HG03521 (cell line): ENCODE results near the gene RANBP3L.

Experiments
- ATAC-seq: cut with Tn5 transposase; IDR thresholded peaks from one replicate; pipeline ENCODE4 v1.9.1; 2021; ENCODE audit warnings: mild to moderate bottlenecking, moderate library complexity; ENCODE audit not compliant: unreplicated experiment

The RANBP3L gene

GRCh38 chr5:36244076-36244475 lies 57.6 kb downstream of the RANBP3L start:
- ATAC-seq, result no peak

- no peak for ATAC-seq
Measured at GRCh38 chr5:36243653-36244052, 58.0 kb downstream of the RANBP3L start.

GRCh38 chr5:36242534-36243485 lies 58.9 kb downstream of the RANBP3L start:
- no peak for ATAC-seq

GRCh38 chr5:36241631-36242533 lies 59.8 kb downstream of the RANBP3L start, which contains the start of gene NADK2:
NADK2 (minus strand) TSS chr5:36241925; CDS start chr5:36241798, 127 bp downstream.
- peak; percentile 86 for ATAC-seq

- ATAC-seq, result peak; percentile 11
Measured at GRCh38 chr5:36240779-36241630, 60.7 kb downstream of the RANBP3L start.

- ATAC-seq, result no peak
Measured at GRCh38 chr5:36239370-36240293, 62.1 kb downstream of the RANBP3L start.

GRCh38 chr5:36238502-36239295 lies 63.0 kb downstream of the RANBP3L start:
- ATAC-seq, result no peak

GRCh38 chr5:36237751-36238150 lies 64.0 kb downstream of the RANBP3L start:
- no peak for ATAC-seq

- ATAC-seq, result no peak
Measured at GRCh38 chr5:36236801-36237200, 64.9 kb downstream of the RANBP3L start.

GRCh38 chr5:36232533-36232932 lies 69.2 kb downstream of the RANBP3L start:
- ATAC-seq, result no peak

GRCh38 chr5:36230151-36230790 lies 71.4 kb downstream of the RANBP3L start:
- no peak for ATAC-seq

- no peak for ATAC-seq
Measured at GRCh38 chr5:36228505-36228904, 73.2 kb downstream of the RANBP3L start.

GRCh38 chr5:36227046-36227445 lies 74.7 kb downstream of the RANBP3L start:
- ATAC-seq, result no peak

- no peak for ATAC-seq
Measured at GRCh38 chr5:36222620-36223019, 79.1 kb downstream of the RANBP3L start.

GRCh38 chr5:36217988-36218387 lies 83.7 kb downstream of the RANBP3L start:
- no peak for ATAC-seq

- no peak for ATAC-seq
Measured at GRCh38 chr5:36217567-36217966, 84.1 kb downstream of the RANBP3L start.

- no peak for ATAC-seq
Measured at GRCh38 chr5:36215910-36216309, 85.8 kb downstream of the RANBP3L start.

GRCh38 chr5:36214436-36214835 lies 87.3 kb downstream of the RANBP3L start:
- no peak for ATAC-seq
